Gastrocnemius medialis (tissue), 4 donors: ENCODE data around the gene ADCY1. TPM values are rescaled to one million over a fixed set of nuclear protein-coding genes. Genes with fewer than 3 reads are reported as not detected.

Source experiments
- ATAC-seq, 2 donors: fragments of 150-250 bp; one replicate each; pipeline ENCODE4 v1.9.1; 2016
- DNase-seq, 2 donors: peaks; one replicate each; pipeline ENCODE4 v3.0.0-alpha.2; 2019
- H3K27ac ChIP-seq, 4 donors: fragments of 200-600 bp; sonication (generic); 1 replicate in 1 of 4; 2 replicates in 3 of 4; pipeline ENCODE4 v1.5.1; 2016 to 2018; ENCODE audit warnings: mild to moderate bottlenecking in 2 of 4, moderate library complexity in 1 of 4
- H3K27me3 ChIP-seq, 3 donors: fragments of 200-600 bp; sonication (generic) in 2 of 3; 1 replicate in 1 of 3; 2 replicates in 2 of 3; pipeline versions ENCODE4 v1.5.1 to v1.6.0; 2016 to 2019; ENCODE audit warnings: mild to moderate bottlenecking in 1 of 3, moderate library complexity in 1 of 3
- H3K36me3 ChIP-seq, 2 donors: fragments of 200-600 bp; sonication (generic) in 1 of 2; one replicate each; pipeline ENCODE4 v1.5.1; 2017 to 2018
- H3K4me1 ChIP-seq, 2 donors: fragments of 200-600 bp; sonication (generic) in 1 of 2; one replicate each; pipeline ENCODE4 v1.5.1; 2016 to 2017; ENCODE audit warnings: mild to moderate bottlenecking in 2 of 2
- H3K4me3 ChIP-seq, 4 donors: fragments of 200-600 bp; sonication (generic) in 3 of 4; 1 replicate in 1 of 4; 2 replicates in 3 of 4; pipeline ENCODE4 v1.5.1; 2016 to 2019; ENCODE audit warnings: mild to moderate bottlenecking in 2 of 4
- H3K9me3 ChIP-seq, 3 donors: fragments of 200-600 bp; sonication (generic) in 2 of 3; 1 replicate in 1 of 3; 2 replicates in 2 of 3; pipeline ENCODE4 v1.5.1; 2016 to 2019
- POLR2A ChIP-seq, 2 donors: fragments of 450-650 bp; IDR thresholded peaks; one replicate each; pipeline ENCODE4 v1.6.1; 2017; ENCODE audit warnings: antibody characterized with exemption in 2 of 2, mild to moderate bottlenecking in 2 of 2, moderate library complexity in 2 of 2
- in situ Hi-C, 4 donors: fragments of 200-750 bp; cut with MboI; loops; one replicate each; pipeline versions ENCODE4 v1.15.0 to v1.8.0; 2017; ENCODE audit warnings: low sequenced_read_pairs in 4 of 4
- intact Hi-C: fragments of 100-400 bp; cut with DNase I; formaldehyde crosslinking; loops from one replicate; pipeline ENCODE4 v1.15.1; 2023; ENCODE audit warnings: low total_unique reads
- total RNA-seq, 4 donors: library from RNA; depleted of rRNA; stranded (reverse); fragments of >200 nt; gene quantifications; one replicate each; pipeline versions ENCODE4 v1.1.0 to v1.2.3, GENCODE V29; 2016
- TF ChIP-seq, protein P1 (sequence below), 5 experiments: fragments of 450-650 bp in 3 of 5; fragments of 200-600 bp in 2 of 5; sonication (generic) in 2 of 5; IDR thresholded peaks in 4 of 5; conservative IDR thresholded peaks in 1 of 5; 1 replicate in 4 of 5; 2 replicates in 1 of 5; pipeline ENCODE4 v1.5.1; 2016 to 2019; ENCODE audit warnings: antibody characterized with exemption in 5 of 5, mild to moderate bottlenecking in 3 of 5, moderate library complexity in 3 of 5

ADCY1 gene
- total RNA-seq, 4 donors from 2014 or later: 0.42 to 3.5 (median 1.4) TPM

DNA sequence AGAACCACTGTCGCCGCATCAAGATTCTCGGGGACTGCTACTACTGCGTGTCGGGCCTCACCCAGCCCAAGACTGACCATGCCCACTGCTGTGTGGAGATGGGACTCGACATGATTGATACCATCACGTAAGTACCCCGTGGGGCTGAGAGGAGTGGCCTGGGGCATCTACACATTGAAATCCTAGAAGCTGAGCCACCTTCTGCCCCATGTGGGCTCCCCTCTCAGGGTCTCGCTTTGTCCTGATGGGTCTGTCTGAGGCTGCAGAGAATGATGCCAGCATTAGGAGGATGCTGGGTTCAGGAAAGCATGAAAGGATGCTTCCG is 74.5 kb downstream of the ADCY1 start:
- H3K36me3 ChIP-seq: no peaks in the 10 kb centered on the region
- DNase-seq (no peak), ATAC-seq (no peak)
- no peaks in the 10 kb centered on the region for H3K9me3 ChIP-seq
- no peak overlapping the region for H3K27ac ChIP-seq
- intact Hi-C loops (no loop called here), in situ Hi-C loops (no loop called here)
- H3K27me3 ChIP-seq: no peaks in the 10 kb centered on the region
- H3K4me3 ChIP-seq: no peak overlapping the region
- peaks cover 0 to 3% of the 10 kb centered on the region in 2 donors for H3K4me1 ChIP-seq
- TF ChIP-seq POLR2A (IDR thresholded peaks at IDR 0.05): no peak
- TF ChIP-seq, protein P1, sequence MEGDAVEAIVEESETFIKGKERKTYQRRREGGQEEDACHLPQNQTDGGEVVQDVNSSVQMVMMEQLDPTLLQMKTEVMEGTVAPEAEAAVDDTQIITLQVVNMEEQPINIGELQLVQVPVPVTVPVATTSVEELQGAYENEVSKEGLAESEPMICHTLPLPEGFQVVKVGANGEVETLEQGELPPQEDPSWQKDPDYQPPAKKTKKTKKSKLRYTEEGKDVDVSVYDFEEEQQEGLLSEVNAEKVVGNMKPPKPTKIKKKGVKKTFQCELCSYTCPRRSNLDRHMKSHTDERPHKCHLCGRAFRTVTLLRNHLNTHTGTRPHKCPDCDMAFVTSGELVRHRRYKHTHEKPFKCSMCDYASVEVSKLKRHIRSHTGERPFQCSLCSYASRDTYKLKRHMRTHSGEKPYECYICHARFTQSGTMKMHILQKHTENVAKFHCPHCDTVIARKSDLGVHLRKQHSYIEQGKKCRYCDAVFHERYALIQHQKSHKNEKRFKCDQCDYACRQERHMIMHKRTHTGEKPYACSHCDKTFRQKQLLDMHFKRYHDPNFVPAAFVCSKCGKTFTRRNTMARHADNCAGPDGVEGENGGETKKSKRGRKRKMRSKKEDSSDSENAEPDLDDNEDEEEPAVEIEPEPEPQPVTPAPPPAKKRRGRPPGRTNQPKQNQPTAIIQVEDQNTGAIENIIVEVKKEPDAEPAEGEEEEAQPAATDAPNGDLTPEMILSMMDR (IDR thresholded peaks at IDR 0.05 in 4 of 5, conservative IDR thresholded peaks at IDR 0.05 in 1 of 5): no peak

DNA sequence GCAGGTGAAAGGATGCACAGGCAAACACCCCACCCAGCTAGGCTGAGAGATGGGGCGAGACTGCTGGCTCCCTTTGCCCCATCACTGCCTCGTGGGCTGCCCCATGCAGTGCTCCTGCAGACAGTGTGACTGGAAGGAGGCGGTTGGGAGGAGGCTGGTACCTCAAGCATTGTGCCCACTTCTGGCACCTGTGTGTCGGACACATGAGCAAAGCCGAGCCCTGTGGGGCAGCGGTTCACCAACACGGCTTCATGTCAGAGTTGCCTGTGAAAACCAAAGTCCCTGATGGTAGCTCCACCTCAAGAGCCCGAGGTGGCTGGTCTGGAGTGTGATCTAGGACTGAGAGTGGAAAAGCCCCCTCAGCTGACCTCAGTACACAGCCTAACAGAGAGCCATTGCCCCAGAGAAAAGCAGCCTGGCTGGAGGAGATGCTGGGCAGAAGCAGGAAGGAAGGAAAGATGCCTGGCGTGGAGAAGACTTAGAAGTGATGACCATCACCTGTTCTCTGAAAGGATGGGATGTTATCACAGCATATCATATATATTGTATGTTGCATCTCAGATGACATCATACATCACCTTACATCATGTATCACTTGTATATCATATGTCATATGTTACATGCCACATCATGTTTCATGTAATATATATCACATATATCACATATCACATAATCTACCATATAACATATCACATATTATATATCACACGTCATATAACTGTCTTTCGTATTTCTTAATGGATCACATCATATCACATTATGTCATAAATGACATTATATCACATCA is 75.6 kb downstream of the ADCY1 start:
- Histone ChIP-seq H3K27me3 (no peaks in the 10 kb centered on the region), H3K4me1 (peaks cover 0 to 3% of the 10 kb centered on the region in 2 donors), H3K9me3 (no peaks in the 10 kb centered on the region), H3K36me3 (no peaks in the 10 kb centered on the region), H3K4me3 (no peak overlapping the region), H3K27ac (no peak overlapping the region)
- ATAC-seq (no peak), DNase-seq (no peak)
- intact Hi-C loops (no loop called here), in situ Hi-C loops (loop anchor here in 1 of 4 donors (25.0 kb wide), 1 partner anchor 213 kb away; the partner anchor contains the start of gene CCDC201)
- no peak for TF ChIP-seq POLR2A (IDR thresholded peaks at IDR 0.05)
- TF ChIP-seq, protein P1 (IDR thresholded peaks at IDR 0.05 in 4 of 5, conservative IDR thresholded peaks at IDR 0.05 in 1 of 5): no peak

DNA sequence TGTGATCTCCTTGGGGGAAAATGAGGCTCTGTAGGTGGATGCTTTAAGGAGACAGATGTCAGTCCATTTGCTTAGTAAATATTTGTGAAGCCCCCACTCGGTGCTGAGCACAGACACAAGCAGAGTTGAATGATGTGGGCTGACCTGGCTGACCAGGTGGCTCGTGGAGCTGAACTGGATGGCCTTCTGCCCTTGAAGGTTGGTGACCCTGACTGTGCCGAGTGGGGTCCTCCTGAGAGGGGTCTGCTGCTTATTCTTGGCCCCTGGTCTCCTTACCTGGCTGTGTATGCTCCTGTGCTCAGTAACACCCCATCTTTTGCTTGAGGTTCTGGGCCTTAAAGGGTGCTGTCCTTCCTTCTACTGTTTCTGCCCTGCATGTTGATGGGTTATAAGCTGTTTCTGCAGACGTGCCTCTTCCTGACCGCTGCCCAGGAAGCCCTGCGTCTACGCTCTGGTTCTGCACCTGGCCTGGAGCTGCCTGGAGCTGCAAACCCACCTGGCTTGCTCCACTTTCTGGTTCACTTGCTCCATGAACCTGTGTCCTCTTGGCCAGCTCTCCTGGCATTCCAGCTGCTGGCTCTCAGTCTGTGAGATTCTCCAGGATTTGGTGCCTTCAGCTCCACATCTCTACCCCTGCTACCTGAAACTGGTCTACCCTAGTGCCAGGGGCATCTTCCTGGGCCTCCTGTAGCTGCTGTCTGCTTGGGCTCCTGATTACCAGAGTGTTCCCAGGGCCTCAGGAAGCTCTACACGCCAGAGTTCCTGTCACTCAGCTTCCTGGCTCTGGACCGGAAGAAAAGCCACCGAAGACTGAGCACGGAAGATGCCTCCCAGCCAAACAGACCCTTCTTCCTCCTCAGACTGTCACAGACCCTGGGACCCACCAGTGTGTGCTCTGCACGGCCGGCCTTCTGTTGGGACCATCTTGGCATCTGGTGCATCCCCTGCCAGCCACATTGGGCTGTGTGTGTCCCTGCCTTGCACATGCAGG is 76.5 kb downstream of the ADCY1 start:
- intact Hi-C loops: no loop called here
- no peaks in the 10 kb centered on the region for H3K36me3 ChIP-seq
- DNase-seq (no peak), ATAC-seq (no peak)
- TF ChIP-seq POLR2A (IDR thresholded peaks at IDR 0.05): no peak
- TF ChIP-seq, protein P1 (IDR thresholded peaks at IDR 0.05 in 4 of 5, conservative IDR thresholded peaks at IDR 0.05 in 1 of 5): no peak
- peaks cover 0 to 3% of the 10 kb centered on the region in 2 donors for H3K4me1 ChIP-seq
- in situ Hi-C loops: loop anchor here in 1 of 4 donors (25.0 kb wide), 1 partner anchor 212 kb away; the partner anchor contains the start of gene CCDC201
- H3K9me3 ChIP-seq: no peaks in the 10 kb centered on the region
- H3K27ac ChIP-seq: no peak overlapping the region
- no peak overlapping the region for H3K4me3 ChIP-seq
- H3K27me3 ChIP-seq: no peaks in the 10 kb centered on the region

DNA sequence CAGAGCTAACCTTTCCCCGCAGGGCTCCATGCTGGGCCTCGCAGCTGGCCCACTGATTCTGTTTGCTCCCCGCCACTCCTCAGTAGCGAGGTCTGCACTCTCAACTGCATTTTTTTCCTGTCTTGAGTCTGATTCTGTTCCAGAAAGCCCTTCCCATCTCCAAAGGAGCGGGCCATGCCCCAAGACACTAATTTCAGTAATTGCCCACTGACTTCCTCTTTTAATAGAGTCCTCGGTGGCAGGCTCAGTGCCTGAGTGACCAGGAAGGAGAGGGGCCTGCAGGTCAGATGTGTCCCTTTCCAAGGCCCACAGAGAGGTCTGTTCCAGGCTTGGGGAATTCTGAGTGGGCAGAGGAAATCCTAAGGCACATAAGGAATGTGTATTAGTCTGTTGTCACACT is 77.4 kb downstream of the ADCY1 start:
- DNase-seq: no peak
- Histone ChIP-seq H3K36me3 (no peaks in the 10 kb centered on the region), H3K4me3 (no peak overlapping the region), H3K27ac (no peak overlapping the region), H3K27me3 (no peaks in the 10 kb centered on the region), H3K4me1 (peaks cover 0 to 3% of the 10 kb centered on the region in 2 donors), H3K9me3 (no peaks in the 10 kb centered on the region)
- intact Hi-C loops (no loop called here), in situ Hi-C loops (loop anchor here in 1 of 4 donors (25.0 kb wide), 1 partner anchor 211 kb away; the partner anchor contains the start of gene CCDC201)
- TF ChIP-seq, protein P1 (IDR thresholded peaks at IDR 0.05 in 4 of 5, conservative IDR thresholded peaks at IDR 0.05 in 1 of 5): no peak
- TF ChIP-seq POLR2A (IDR thresholded peaks at IDR 0.05): no peak
- no peak for ATAC-seq
